Endometrial microvascular endothelial cells (primary cell): Measurements from ENCODE around the gene ZNF408. TPM values are rescaled to one million over a fixed set of nuclear protein-coding genes. Genes with fewer than 3 reads are reported as not detected.
"Not testable (repeated sequence)": the region's sequence is repeated elsewhere in the genome, so short reads cannot be mapped to it uniquely, and the experiment has no call there.

Experiments
- in situ Hi-C: cut with HindIII; loops from 2 replicates; pipeline ENCODE4 v1.10.0; 2017; ENCODE audit warnings: low sequenced_read_pairs, low pct_unique_long_range_greater_than_20kb; ENCODE audit errors: inconsistent ontology term
- total RNA-seq: library from RNA; depleted of rRNA; stranded (reverse); fragments of >200 nt; gene quantifications from one replicate; pipeline ENCODE4 v1.2.3, GENCODE V29; 2015; ENCODE audit errors: inconsistent ontology term

The ZNF408 gene
- total RNA-seq, 1 donor from 2014 or later, result 18.0 TPM

GRCh38 chr11:46693597-46694012 is 7.2 kb upstream of the ZNF408 start:
- in situ Hi-C loops, result no loop called here

DNA sequence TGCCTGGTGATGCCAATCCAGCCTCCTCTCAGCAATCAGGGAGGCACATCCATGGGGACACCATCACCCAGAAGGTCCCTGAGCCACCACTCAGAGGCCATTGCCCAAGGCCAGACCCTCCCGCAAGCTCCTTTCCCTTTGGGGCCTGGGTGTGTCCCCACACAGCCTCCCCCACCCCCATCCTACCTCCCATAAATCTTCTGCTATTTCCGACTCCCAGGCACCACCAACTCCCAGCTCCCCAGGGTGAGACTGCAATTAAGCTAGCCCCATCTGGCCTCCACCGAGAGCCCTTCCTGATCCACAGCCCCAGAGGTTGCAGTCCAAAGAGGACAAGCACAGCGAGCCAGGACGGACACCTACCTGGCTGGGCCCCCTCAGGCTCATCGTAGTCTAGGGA is 6.8 kb upstream of the ZNF408 start:
- in situ Hi-C loops, result no loop called here

GRCh38 chr11:46694607-46695006 is 6.2 kb upstream of the ZNF408 start:
- in situ Hi-C loops, result no loop called here

- in situ Hi-C loops, result no loop called here
Measured at GRCh38 chr11:46695345-46696211, 5.3 kb upstream of the ZNF408 start.

- in situ Hi-C loops, result no loop called here
Measured at GRCh38 chr11:46696212-46696558, 4.6 kb upstream of the ZNF408 start.

DNA sequence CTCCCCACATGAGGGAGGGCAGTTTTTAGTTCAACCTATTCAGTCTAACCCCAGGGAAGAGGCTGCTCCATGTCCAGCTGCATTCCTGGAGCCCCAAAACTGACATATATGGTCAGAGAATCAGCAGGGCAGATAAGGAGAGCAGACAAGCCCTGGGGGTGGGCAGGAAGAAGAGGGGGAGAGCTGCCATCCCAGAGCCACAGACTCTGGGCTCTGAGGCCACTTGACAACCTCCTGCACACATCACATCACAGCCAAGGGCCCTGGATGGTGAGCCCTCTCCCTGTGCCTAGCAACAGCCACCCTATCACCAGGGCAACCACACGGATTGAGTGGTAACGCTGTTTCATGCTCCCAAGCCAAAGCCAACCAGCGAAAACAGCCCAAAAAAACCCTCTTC is 3.5 kb upstream of the ZNF408 start:
- in situ Hi-C loops, result no loop called here

DNA sequence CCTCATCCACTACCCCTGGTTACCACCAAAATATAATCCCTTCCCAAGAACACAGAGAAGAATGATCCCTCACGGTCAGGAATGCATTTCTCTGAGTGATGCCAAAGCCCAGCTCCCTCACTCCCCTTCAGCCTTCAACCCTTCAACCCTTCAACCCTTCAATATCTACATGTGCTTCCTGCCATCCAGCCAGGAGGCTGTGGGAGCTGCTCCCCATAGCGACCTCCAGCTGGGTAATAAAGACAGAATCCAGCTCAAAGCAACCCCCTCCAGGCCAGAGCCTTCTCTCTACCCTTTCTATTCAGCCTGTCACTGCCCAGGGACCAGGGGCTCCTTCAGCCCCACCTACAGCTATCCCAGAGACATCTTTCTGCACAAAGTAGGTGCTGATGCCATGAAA is 3.1 kb upstream of the ZNF408 start:
- in situ Hi-C loops, result no loop called here

GRCh38 chr11:46698597-46698996 is 2.2 kb upstream of the ZNF408 start:
- in situ Hi-C loops, result no loop called here

- in situ Hi-C loops, result no loop called here
Measured at GRCh38 chr11:46701078-46701654, 335 bp downstream of the ZNF408 start.

GRCh38 chr11:46705070-46705688 is 4.3 kb downstream of the ZNF408 start:
- in situ Hi-C loops, result no loop called here

GRCh38 chr11:46706886-46707285 is 6.1 kb downstream of the ZNF408 start:
- in situ Hi-C loops, result no loop called here

DNA sequence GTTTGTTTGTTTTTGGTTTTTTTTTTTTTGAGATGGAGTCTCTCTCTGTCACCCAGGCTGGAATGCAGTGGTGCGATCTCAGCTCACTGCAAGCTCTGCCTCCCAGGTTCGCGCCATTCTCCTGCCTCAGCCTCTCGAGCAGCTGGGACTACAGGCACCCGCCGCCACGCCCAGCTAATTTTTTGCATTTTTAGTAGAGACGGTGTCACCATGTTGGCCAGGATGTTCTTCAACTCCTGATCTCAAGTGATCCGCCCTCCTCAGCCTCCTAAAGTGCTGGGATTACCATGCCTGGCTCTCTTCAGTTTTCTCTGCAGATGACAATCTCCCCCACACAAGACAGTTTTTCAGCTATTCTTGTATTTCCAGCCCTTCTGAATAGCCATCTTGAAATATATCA is 8.5 kb downstream of the ZNF408 start:
- in situ Hi-C loops, result not testable (repeated sequence)

DNA sequence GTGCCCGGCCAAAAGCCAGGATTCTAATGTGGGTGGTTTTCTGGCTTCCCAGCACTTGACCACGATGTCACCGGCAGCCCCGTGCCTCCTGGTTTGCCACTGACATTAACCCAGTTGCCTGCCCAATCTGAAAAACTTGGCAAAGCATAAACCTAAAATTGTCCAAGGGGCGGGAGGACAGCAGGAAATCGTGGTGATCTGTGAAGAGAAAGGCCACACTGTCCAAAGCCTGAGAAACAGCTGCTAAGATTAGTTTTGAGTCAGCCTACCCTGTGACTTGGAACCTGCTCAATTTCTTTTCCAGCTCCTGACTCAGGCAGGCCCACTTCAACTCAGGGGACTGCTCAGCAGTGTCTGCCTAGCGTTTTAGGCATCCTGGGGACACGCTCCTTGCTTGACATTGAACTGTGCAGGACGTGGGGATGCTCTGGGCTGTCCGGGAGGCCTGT is 10.0 kb downstream of the ZNF408 start:
- in situ Hi-C loops, result no loop called here

- in situ Hi-C loops, result no loop called here
Measured at GRCh38 chr11:46711303-46711702, 10.5 kb downstream of the ZNF408 start.

DNA sequence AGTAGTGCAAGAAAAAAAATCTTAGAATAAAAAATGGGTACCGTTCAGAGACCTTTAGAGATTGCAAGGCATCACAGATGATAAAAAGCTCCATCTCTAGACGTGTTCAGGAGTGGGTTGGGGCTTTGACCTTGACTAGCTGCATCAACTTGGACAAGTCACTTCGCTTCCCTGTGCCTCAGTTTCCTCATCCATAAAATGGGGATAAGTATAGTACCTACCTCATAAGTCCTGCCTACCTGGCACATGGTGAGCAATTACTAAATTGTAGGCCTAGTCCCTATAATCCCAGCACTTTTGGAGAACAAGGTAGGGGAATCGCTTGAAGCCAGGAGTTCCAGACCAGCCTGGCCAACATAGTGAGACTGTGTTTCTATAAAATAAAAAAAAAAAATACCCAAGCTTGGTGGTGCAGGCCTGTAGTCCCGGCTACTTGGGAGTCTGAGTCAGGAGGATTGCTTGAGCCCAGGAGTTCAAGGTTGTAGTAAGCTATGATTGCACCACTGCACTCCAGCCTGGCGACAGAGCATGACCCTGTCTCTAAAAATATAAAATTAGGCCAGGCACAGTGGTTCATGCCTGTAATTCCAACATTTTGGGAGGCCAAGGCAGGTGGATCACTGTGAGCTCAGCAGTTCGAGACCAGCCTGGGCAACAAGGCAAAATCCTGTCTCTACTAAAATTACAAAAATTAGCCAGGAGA is 12.2 kb downstream of the ZNF408 start:
- in situ Hi-C loops, result no loop called here

- in situ Hi-C loops, result not testable (repeated sequence)
Measured at GRCh38 chr11:46717825-46718154, 17.0 kb downstream of the ZNF408 start.

DNA sequence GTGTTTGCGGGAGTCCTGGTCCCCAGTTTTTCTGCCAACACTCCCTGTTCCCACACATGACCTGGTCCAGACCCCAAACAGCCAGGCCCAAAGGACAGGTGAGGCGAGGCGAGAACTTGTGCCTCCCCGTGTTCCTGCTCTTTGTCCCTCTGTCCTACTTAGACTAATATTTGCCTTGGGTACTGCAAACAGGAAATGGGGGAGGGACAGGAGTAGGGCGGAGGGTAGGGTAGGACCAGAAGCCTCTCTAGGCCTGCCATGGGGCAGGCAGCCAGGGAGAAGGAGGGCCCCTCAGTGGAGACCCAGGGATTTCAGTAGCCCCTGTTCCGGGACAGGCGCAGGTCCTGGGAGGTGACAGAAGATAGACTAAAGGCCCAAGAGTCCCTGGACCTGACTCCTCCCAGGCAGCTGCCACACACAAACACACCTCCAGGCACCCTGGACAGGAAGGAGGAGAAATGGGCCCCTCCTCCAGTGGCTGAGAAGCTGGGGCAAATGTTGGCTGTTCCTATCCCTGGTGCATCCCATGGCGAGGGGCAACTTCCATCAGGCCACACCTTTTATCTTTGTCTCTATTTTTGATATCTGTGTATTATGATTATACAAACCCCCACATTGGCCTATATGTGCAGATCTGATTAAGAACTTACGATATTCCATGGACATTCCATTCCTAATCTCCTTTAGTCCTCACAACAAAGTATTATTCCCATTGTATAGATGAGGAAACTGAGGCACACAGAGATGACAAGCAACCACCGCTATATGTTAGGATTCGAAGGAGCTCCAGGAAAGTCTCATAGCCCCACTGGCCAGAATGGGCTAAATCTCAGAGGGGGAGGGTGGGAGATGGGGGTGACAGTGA is 17.6 kb downstream of the ZNF408 start:
- in situ Hi-C loops, result no loop called here

GRCh38 chr11:46719048-46719542 is 18.3 kb downstream of the ZNF408 start, which contains the start of gene F2:
TSS of gene F2 (plus strand) at chr11:46719213. CDS start at chr11:46719236, 23 bp downstream.
- in situ Hi-C loops, result no loop called here
